ENCODE data around the gene GRWD1.

GRWD1 gene

DNA sequence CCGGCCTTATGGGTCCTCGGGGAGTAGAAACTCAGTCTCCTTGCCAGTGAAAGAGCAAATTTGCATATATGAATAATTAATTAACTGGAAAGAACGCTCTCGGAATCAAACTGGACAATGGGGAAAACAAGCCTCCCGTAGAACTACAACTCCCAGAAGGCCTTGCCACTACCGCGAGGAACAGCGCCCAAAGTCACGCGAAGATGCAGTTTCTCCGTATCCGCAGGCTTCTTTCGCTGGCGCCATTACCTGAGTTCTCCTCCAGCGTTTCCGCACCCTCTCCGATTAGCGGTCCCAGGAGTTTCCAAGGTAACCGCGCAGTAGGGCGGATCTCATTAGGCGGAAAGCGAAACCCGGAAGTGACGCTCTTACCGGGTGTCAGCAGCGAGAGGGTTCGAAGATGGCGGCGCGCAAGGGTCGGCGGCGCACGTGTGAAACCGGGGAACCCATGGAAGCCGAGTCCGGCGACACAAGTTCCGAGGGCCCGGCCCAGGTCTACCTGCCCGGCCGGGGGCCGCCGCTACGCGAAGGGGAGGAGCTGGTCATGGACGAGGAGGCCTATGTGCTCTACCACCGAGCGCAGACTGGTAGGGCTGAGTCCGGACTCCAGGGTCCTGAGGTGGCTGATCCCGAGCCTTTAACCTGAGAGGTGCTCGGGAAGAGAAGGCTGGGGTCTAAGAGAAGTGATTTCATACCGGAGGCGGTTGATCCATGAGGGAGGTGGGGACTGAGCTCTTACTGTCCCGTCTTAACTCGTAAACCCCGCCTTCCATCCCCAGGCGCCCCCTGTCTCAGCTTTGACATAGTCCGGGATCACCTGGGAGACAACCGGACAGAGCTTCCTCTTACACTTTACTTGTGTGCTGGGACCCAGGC, at the start of gene GRWD1:
GRWD1 (plus strand) TSS at position 378 of the 876 bp plus-strand sequence; CDS start at position 401, 23 bp downstream.
- peaks cover 41% of the 10 kb centered on the region for H3K36me3 ChIP-seq (ENCODE audit: insufficient read depth, low read length)
- H3K4me3 ChIP-seq, result peak within 1 kb of the TSS; percentile 93
- TF ChIP-seq EZH2 (IDR thresholded peaks at IDR 0.05) (no peak), POLR2AphosphoS5 (IDR thresholded peaks at IDR 0.05; ENCODE audit: borderline replicate concordance, low read depth, low read length) (peak; percentile 87; the same call in 1 of the 2 replicates)
- H3K9me3 ChIP-seq (ENCODE audit: low read depth, low read length), result no peaks in the 10 kb centered on the region
- H3K9ac ChIP-seq (ENCODE audit: insufficient read length), result peak within 1 kb of the TSS; percentile 98
- H3K27ac ChIP-seq, result peak within 1 kb of the TSS; percentile 80
- DNase-seq (ENCODE audit: low read depth, low spot score), result peak; percentile 97

DNA sequence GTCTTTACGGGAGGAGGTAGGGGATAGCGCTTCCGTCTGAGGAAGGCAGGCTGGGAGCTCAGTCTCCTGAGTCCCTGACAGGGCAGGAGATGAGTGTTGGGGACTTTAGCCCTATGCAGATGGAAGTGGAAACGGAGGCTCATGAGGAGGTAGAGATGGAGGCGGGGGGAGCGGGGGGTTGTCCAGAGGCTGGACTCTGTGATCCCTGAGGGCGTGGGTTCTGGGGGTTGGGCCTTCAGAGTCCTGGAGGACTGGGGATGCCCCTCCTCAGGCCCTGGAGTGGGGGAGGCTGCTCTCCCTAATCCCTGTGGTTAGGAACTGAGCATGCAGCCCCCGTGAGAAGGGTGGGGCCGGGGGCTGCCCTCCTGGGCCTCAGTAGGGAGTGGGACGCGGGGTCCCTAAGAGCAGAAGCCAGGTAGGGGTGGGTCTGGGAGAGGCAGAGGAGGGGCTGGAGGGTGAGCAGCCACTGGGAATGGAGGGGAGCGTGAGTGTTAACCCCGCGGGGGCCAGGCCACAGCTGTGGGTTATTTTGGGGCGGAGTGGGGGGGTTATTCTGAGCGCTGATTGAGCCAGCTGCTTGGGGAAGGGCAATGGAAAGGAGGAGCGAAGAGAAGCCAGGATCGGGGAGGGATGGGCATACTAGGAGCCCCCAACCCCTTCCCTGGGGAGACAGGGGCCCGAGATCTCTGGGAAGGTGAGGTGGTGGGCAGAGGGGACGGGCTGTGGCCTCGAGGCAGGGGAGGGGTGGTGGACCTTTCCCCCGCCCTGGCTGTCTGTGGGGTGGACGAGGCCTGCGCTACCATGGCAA, 49.6 kb upstream of the GRWD1 start:
- H3K36me3 ChIP-seq (ENCODE audit: insufficient read depth, low read length), result no peaks in the 10 kb centered on the region
- no peak for DNase-seq (ENCODE audit: low read depth, low spot score)
- TF ChIP-seq POLR2AphosphoS5 (IDR thresholded peaks at IDR 0.05; ENCODE audit: borderline replicate concordance, low read depth, low read length) (peak; percentile 23; the same call in 1 of the 2 replicates), EZH2 (IDR thresholded peaks at IDR 0.05) (no peak), FOXP2 (optimal IDR thresholded peaks at IDR 0.05; ENCODE audit: control extremely low read depth, extremely low read length, insufficient read depth) (no peak)
- no peak overlapping the region for H3K9ac ChIP-seq (ENCODE audit: insufficient read length)
- H3K4me3 ChIP-seq, result peak overlapping the region; percentile 66; the same call in 1 of the 2 replicates
- H3K27ac ChIP-seq, result no peak overlapping the region
- no peaks in the 10 kb centered on the region for H3K9me3 ChIP-seq (ENCODE audit: low read depth, low read length)

- peak overlapping the region; percentile 66 for H3K4me3 ChIP-seq
- no peak for DNase-seq (ENCODE audit: low read depth, low spot score)
- H3K27ac ChIP-seq, result no peak overlapping the region
- no peak overlapping the region for H3K9ac ChIP-seq (ENCODE audit: insufficient read length)
- no peaks in the 10 kb centered on the region for H3K36me3 ChIP-seq (ENCODE audit: insufficient read depth, low read length)
- no peaks in the 10 kb centered on the region for H3K9me3 ChIP-seq (ENCODE audit: low read depth, low read length)
- TF ChIP-seq POLR2AphosphoS5 (IDR thresholded peaks at IDR 0.05; ENCODE audit: borderline replicate concordance, low read depth, low read length), result no peak
- no peak for TF ChIP-seq FOXP2 (optimal IDR thresholded peaks at IDR 0.05; ENCODE audit: control extremely low read depth, extremely low read length, insufficient read depth)
- no peak for TF ChIP-seq EZH2 (IDR thresholded peaks at IDR 0.05)
These were observed 49.0 kb upstream of the GRWD1 start for GRCh38 chr19:48396824-48397176.

GRCh38 chr19:48397263-48398101, 48.3 kb upstream of the GRWD1 start:
- no peaks in the 10 kb centered on the region for H3K9me3 ChIP-seq (ENCODE audit: low read depth, low read length)
- H3K9ac ChIP-seq (ENCODE audit: insufficient read length), result peak overlapping the region; percentile 32
- no peak overlapping the region for H3K27ac ChIP-seq
- TF ChIP-seq FOXP2 (optimal IDR thresholded peaks at IDR 0.05; ENCODE audit: control extremely low read depth, extremely low read length, insufficient read depth) (no peak), EZH2 (IDR thresholded peaks at IDR 0.05) (no peak), POLR2AphosphoS5 (IDR thresholded peaks at IDR 0.05; ENCODE audit: borderline replicate concordance, low read depth, low read length) (no peak)
- H3K36me3 ChIP-seq (ENCODE audit: insufficient read depth, low read length), result no peaks in the 10 kb centered on the region
- peak overlapping the region; percentile 66 for H3K4me3 ChIP-seq
- no peak for DNase-seq (ENCODE audit: low read depth, low spot score)

DNA sequence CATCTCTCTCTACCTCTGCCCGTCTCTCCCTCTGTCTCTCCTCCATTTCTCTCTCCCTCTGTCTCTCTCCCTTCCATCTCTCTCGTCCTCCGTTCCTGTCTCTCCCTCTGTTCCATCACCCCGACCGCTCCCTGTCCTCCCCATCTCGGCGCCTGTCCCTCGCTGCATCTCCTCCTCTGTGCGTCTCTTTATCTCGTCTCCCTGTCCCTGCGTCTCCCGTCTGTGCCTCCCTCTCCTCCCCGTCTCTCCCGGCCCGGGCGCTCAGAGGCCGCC, 47.7 kb upstream of the GRWD1 start:
- peak overlapping the region; percentile 66 for H3K4me3 ChIP-seq

GRCh38 chr19:48398375-48399235, 47.2 kb upstream of the GRWD1 start:
- Histone ChIP-seq H3K4me3 (peak overlapping the region; percentile 66), H3K36me3 (ENCODE audit: insufficient read depth, low read length) (no peaks in the 10 kb centered on the region), H3K9ac (ENCODE audit: insufficient read length) (peak overlapping the region; percentile 32), H3K9me3 (ENCODE audit: low read depth, low read length) (no peaks in the 10 kb centered on the region), H3K27ac (peak overlapping the region; percentile 68; the same call in 1 of the 2 replicates)
- TF ChIP-seq POLR2AphosphoS5 (IDR thresholded peaks at IDR 0.05; ENCODE audit: borderline replicate concordance, low read depth, low read length), result no peak
- TF ChIP-seq FOXP2 (optimal IDR thresholded peaks at IDR 0.05; ENCODE audit: control extremely low read depth, extremely low read length, insufficient read depth), result no peak
- TF ChIP-seq EZH2 (IDR thresholded peaks at IDR 0.05), result no peak
- DNase-seq (ENCODE audit: low read depth, low spot score), result no peak

More for the DNA sequence above, 47.7 kb upstream of the GRWD1 start:
- Histone ChIP-seq H3K9ac (ENCODE audit: insufficient read length) (peak overlapping the region; percentile 32), H3K9me3 (ENCODE audit: low read depth, low read length) (no peaks in the 10 kb centered on the region), H3K27ac (no peak overlapping the region), H3K36me3 (ENCODE audit: insufficient read depth, low read length) (no peaks in the 10 kb centered on the region)
- no peak for DNase-seq (ENCODE audit: low read depth, low spot score)
- TF ChIP-seq EZH2 (IDR thresholded peaks at IDR 0.05) (no peak), FOXP2 (optimal IDR thresholded peaks at IDR 0.05; ENCODE audit: control extremely low read depth, extremely low read length, insufficient read depth) (no peak), POLR2AphosphoS5 (IDR thresholded peaks at IDR 0.05; ENCODE audit: borderline replicate concordance, low read depth, low read length) (no peak)

GRCh38 chr19:48400018-48400742, 45.6 kb upstream of the GRWD1 start:
- H3K9ac ChIP-seq (ENCODE audit: insufficient read length), result no peak overlapping the region
- no peak for DNase-seq (ENCODE audit: low read depth, low spot score)
- H3K36me3 ChIP-seq (ENCODE audit: insufficient read depth, low read length), result no peaks in the 10 kb centered on the region
- no peaks in the 10 kb centered on the region for H3K9me3 ChIP-seq (ENCODE audit: low read depth, low read length)
- no peak overlapping the region for H3K27ac ChIP-seq
- TF ChIP-seq FOXP2 (optimal IDR thresholded peaks at IDR 0.05; ENCODE audit: control extremely low read depth, extremely low read length, insufficient read depth), result no peak
- no peak overlapping the region for H3K4me3 ChIP-seq

Measured in SK-N-MC (cell line).